Activated naive CD4-positive, alpha-beta T cell treated with anti-CD3 and anti-CD28 coated beads, Interleukin-2, amount 50 U/mL, for 16 hours (primary cell): ENCODE results near the gene TBK1.
"Not testable (repeated sequence)": the region's sequence is repeated elsewhere in the genome, so short reads cannot be mapped to it uniquely, and the experiment has no call there.

Experiments used
- DNase-seq: peaks from one replicate; pipeline ENCODE4 v3.0.0-alpha.2; 2020

TBK1 gene

DNA sequence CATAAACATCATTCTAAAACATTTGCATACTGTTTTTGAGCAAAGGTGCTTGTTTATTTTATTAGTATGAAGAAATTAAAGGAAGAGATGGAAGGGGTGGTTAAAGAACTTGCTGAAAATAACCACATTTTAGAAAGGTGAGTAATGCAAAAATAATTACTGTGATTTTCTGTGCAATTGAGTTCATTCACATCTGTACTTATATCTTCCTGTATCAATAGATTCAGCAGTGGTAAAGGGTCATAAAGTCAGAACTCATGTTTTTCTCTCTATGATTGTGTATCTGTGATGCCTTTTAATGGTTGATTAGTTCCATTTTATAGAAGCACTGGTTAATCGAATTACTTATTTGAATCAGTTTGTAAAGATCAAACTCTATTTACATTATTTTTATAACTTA, 46.0 kb downstream of the TBK1 start:
- DNase-seq: no peak

DNA sequence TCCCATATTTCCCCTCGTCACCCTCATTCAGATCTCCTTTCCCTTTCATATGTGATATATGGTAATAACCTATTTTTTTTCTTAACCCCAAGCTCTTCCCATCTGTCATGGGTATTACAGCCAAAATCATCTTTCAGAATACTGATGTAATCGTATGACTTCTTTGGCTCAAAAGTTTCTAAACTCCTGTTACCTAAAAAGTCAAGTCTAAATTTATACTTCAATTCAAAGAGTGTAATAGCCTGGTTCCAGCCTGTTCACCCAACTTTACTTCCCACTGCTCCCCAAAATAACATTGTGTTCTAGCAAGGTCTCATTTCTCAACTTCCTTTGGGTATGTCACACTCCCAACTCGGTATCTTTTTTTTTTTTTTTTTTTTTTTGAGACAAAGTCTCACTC, 48.5 kb downstream of the TBK1 start:
- DNase-seq: no peak

DNA sequence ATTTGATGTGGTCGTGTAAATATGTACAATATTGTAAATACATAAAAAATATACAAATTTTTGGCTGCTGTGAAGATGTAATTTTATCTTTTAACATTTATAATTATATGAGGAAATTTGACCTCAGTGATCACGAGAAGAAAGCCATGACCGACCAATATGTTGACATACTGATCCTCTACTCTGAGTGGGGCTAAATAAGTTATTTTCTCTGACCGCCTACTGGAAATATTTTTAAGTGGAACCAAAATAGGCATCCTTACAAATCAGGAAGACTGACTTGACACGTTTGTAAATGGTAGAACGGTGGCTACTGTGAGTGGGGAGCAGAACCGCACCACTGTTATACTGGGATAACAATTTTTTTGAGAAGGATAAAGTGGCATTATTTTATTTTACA, 49.6 kb downstream of the TBK1 start:
- no peak for DNase-seq

DNA sequence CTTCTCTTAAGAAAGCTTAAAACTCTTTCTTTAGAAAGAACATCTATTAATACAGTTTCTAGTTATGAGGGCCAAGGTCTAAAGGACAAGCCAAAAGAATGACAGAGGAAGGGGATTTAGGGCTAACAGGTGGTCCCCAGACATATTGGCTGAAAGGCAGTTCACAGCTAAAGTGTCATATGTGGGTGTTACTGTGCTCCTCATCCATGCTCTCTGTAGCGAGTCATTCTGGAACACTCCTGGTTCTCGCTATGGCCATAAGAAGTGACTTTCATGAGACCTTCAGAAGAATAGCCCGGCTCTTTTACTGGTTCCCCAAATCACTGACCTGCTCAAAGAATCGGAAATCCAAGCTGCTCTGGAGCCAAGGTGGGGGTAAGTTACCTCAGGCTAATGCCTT, 55.0 kb downstream of the TBK1 start:
- no peak for DNase-seq

DNA sequence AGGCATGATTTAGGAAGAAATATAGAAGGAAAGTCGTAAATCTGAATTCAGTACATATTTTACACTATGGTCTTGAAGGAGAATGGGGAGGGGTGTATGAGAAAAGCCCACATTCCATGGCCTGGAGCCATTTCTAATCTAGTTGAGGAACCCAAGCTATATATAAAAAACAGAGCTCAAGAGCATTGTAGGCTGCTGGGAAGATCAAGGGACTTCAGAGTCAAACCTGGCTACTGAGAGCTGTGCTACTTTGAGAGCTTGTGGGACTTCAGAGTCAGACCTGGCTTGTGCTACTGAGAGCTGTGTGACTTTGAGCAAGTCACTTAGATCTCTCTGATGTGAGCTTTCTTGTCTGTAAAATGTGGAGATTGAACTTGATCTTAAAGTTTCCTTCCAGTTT, 58.7 kb downstream of the TBK1 start:
- DNase-seq: no peak

DNA sequence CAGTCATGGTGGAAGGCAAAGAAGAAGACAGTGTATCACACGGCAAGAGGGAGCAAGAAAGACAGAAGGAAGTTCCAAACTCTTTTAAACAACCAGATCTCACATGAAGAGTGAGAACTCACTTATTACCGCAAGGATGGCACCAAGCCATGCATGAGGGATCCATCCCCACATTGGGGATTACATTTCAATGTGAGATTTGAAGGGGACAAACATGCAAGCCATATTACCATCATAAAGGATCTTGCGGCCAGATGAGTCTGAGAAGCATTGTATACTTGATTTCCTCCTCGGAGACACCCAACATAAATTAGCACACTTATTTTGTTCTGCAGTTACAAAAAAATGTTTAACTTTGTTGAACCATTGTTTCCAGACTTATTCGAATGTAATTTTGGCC, 66.5 kb downstream of the TBK1 start:
- no peak for DNase-seq

DNA sequence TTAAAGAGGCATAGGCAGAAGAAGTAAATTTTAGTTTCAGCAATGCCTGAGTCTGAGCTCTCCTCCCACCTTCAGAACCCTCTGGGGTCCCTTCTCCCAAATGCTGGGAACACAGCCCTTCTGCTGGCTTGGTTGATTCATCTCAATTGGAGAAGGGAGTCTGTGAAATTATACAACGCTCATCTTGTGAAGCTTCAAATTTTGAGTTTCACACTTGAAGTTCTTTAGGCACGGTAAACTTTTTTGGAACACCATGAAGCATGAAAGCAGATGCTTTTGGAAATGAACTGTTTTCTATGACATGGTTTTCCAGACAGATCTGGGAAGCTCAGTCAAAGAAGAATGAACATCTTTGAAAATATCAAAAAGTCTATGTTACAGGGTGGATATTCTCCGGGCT, 69.9 kb downstream of the TBK1 start:
- DNase-seq: no peak

DNA sequence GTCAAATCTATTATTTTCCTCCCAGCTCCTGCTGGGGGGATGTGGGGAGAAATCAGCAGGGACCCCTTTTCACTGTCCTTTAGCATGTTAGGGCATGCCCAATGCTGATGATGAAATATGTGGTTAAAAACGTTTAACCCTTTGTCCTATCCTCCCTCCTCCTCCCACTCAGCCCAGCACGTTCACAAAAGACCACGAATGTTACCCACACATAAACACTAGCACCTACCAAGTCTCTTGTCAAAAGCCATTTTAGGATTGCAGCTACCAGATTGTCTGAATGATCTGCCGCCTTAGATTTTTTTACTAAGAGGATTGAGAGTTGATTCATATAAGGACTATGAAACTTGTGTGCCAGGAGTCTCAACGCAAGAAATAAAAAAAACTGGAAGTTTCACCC, 70.4 kb downstream of the TBK1 start:
- DNase-seq: no peak

DNA sequence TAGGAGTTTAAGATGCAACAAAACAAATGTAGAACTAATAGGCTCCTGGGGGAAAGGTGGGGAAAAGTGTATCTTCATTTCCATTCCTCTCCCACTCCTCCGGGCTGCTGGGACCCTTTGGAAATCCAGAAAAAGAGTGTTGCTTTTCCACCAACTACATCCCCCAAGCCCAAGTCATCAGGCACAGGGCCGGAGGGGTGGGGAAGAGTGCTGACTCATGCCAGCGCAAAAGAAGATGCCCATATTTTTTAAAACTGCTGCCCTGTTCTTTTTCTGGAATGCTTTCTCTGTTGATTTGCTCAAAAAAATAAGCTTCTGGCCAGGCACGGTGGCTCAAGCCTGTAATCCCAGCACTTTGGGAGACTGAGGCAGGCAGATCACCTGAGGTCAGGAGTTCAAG, 70.9 kb downstream of the TBK1 start:
- no peak for DNase-seq

DNA sequence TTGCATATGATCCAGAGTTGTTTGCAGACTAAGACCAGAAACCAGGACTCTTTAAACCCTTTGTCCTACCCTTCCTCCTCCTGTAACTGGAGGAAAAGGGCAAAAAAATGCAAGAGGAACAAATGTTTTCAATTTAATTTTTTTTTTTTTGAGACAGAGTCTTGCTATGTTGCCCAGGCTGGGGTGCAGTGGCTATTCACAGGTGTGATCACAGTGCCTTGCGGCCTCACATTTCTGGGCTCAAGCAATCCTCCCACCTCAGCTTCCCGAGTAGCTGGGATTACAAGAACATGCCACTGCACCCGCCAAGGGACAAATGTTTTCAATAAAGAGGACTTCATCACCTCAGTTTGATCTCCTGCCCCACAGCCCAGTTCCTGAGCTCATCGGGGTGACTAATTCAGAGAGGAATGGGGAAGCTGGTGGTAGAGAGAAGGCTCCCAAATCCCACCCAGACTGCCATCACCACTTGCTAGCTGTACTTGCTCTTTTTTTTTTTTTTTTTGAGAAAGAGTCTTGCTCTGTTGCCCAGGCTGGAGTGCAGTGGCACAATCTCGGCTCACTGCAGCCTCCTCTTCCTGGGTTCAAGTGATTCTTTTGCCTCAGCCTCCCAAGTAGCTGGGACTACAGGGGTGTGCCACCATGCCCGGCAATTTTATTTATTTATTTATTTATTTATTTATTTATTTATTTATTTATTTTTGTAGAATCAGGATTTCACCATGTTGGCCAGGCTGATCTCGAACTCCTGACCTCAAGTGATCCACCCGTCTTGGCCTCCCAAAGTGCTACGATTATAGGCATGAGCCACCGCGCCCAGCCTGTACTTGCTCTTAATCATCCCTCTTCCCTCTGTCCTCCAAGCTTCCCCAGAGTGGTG, 71.9 kb downstream of the TBK1 start:
- not testable (repeated sequence) for DNase-seq

DNA sequence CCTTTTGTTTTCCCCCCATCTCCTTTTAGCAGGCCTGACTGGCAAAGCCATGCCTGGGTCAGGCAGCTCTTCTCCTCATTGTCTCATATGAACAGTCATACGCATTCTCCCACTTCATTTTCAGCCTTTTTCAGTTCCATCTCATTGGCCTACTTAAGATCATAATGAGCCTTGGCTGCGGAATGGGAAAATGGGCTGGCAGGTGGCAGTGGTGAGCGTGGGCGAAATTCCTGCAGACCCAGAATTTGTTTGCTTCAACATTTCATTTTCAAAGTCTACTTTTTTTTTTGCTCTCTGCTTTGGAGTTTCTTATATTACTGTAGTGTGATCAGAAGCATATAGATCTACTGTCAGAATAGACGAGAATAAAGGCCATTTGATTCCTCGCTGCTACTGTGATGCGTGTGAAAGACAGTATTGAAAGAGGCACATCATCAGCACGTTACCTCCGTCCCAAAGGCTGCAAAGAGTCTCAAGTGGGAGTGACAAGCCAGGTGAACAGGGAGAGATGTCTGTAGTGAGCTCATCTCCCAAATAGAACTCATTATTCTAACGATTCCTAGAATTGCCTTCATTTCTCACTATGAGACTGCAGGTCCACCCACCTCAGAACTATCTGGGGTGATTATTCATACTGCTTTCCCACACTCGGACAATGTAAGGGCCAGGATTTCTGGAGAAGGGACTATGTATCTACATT, 73.7 kb downstream of the TBK1 start:
- DNase-seq: no peak

DNA sequence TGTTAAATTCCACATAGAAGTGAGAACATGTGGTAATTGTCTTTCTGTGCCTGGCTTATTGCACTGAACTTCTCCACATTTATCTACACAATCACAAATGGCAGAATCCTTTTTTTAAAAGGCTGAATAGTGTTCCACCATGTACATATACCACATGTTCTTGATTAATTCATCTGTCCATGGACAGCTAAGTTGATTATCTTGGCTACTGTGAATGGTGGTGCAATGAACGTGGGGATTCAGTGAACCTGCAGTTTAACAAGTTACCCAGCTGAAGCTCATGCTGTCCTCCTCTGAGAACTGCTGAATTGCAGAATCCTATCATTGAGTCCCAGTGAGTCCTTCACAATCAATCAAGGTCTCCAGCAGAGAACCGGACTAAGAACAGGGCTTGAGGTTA, 74.9 kb downstream of the TBK1 start:
- no peak for DNase-seq

DNA sequence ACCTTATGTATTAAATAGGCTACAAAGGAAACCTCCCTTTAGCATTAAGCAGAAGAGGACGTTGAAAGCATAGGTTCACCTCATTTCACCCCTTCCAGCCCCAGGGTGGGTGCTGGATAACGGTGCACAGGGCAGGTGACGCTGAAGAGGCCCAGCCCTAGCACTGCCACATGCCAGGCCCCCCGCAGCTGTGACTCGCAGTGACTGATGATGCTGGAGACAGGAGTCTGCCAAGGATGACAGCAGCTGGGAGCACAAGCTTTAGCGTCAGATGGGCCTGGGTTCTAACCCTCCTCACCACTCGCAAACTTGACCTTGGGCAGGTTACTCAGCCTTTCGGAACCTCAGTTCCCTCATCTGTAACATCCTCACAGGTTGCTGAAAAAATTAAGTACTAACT, 76.7 kb downstream of the TBK1 start:
- DNase-seq: no peak

DNA sequence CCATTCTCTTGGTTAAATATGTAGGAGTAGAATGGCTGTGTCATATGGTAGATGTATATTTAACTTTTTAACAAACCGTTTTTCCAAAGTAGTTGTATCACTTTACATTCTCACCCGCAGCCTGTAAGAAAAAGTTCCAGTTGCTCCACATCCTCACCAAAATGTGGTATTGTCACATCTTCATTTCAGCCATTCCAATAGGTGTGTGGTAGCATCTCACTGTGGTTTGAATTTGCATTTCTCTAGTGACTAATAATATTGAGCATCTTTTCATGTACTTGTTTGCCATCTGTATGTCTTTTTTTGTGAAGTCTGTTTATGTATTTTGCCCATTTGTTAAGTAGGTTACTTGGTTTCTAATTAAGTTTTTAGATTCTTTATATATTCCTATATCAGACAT, 78.6 kb downstream of the TBK1 start:
- DNase-seq: no peak

DNA sequence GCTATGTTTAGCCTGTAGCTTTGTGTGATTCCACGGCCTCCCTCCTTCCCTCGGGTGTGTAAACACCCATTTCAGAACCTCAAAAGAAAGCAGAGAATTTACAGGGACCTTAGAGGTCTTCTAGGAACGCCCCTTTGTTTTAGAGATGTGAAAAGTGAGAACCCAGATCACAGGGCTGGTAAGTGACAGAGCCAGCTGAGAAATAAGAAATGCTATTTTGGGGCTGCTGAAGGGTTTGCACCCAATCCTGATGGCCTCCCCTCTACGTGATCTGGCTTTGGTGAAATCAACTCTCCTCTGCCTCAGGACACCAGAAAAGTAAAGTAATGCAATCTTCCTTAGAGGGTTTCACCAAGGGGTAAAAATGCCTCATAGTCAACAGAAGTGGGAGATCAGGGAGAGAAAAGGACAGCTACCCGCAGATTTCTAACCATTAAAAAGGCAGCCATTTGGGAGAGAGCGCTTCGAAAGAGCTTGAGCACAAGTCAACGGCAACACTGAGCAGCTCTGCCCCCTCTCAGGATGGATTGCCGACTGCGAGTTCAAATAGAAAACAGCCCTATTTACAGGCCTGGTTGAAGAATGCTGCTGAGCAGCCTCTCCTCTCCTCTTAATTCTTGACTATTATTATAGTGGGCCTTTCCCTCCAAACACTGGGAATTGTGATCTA, 79.9 kb downstream of the TBK1 start:
- no peak for DNase-seq

DNA sequence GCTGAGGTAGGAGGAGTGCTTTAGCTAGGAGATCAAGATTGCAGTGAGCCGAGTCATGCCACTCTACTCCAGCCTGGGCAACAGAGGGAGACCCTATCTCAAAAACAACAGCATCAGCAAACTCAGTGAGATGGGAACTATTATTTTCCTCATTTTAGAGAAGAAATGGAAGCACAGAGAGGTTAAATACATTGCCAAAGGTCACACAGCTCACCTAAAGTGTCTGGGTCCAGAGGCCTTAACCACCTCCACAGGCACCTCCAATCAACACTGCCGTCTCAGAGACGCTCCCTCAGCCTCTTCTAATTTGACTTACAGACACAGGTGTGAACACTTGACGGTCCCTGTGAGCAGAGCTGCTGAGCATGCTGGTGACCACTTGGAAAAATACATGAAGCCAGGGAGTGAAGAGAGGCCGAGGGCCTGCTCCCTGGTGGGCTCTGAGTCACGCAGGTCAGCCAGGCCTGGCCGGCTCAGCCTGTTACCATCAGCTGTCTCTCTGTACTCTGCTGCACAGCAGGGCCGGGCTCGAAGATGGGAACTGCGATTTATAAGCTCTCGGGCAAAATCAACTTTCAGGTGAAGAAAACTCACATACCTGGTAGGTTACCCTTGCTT, 80.9 kb downstream of the TBK1 start:
- DNase-seq: no peak

DNA sequence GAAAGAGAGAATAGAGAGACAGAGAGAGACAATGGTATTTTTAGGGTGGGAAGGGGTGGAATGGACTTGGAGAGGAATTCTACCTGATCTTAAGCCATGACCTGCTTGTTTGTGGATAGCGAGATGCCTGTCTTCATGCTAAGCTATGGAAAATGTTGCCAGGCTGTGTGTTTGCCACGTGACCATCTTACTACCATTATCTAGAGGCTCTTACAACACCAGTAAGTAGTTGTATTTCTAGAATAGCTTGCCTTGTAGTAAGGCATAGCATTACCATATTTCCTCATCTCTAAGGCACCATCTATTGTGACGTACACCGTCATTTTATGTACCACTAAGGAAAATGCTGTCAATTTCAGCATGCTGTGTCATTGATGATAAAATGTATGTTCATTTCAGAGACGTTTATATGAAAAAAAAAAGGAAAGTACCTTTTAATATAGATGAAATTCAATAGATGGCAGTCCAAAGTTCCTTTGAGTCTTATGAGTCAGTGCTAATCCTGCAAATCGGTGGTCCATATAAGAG, 82.8 kb downstream of the TBK1 start:
- no peak for DNase-seq

DNA sequence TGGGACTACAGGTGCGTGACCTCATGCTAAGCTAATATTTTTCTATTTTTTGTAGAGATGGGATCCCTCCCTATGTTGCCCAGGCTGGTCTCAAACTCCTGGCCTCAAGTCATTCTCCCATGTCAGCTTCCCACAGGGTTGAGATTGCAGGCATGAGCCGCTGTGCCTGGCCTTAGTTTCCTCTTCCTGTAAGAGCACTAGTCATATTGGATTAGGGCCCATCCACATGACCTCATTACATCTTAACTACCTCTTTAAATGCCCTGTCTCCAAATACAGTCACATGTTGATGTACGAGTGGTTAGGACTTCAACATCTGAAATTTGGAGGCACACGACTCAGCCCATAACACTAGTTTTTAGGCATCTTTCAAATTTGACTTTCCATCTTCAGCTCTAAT, 86.2 kb downstream of the TBK1 start:
- no peak for DNase-seq

DNA sequence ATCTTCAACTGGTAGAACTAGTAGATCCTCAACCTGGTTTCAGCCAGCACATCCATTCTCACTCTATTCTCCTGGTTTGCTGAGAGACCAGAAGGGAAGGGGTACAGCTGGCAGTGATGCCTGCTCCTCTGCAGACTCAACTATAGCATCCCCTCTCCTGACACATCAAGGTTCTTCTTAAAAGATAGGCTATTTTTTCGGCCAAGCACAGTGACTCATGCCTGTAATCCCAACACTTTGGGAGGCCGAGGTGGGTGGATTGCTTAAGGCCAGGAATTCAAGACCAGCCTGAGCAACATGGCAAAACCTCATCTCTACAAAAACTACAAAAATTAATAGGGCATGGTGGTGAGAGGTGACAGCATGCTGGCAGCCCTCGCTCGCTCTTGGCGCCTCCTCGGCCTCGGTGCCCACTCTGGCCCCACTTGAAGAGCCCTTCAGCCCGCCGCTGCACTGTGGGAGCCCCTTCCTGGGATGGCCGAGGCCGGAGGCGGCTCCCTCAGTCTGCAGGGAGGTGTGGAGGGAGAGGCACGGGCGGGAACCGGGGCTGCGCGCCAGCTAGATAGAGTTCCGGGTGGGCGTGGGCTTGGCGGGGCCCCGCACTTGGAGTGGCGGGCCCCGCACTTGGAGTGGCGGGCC, 90.6 kb downstream of the TBK1 start:
- DNase-seq: not testable (repeated sequence)

DNA sequence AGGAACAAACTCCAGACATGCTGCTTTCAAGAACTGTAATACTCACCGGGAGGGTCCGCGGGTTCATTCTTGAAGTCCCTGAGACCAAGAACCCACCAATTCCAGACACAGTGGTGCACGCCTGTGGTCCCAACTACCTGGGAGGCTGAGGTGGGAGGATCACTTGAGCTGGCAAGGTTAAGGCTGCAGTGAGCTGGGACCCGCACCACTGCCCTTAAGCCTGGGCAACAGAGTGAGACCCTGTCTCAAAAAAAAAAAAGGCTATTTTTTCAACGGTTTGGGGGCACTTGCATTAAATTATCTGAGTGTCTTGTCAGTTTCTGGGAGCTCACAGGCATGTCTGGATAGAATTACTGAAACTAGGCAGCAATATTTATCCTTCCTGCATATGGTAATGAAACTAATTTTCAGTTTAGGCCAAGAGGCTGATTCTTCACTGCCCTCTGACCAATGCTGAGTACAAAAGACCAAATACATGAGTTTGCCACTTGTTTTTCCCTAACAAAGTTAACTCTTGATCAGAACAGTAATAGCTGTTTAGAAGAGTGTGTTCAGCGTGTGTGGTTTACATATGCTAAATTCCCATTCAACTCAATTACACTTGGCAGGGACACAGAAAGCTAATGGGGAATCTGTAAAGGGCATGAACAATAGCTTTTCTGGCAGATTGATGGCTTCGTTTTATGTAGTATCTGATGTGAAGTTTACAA, 92.6 kb downstream of the TBK1 start:
- no peak for DNase-seq

DNA sequence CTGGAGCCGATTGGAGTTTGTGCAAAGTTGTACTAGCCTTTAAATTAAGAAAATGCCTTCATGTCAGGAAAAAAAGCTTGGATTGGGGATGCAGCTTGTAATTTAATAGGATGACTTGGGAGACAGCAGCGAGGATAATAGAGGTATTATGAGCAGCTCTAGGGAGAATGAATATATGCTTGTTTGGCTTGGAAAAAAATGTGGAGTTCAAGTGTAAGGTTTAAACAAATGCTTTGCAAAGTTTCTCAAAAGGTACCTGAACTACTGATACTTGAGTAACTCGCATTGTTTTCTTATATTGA, 93.1 kb downstream of the TBK1 start:
- no peak for DNase-seq

DNA sequence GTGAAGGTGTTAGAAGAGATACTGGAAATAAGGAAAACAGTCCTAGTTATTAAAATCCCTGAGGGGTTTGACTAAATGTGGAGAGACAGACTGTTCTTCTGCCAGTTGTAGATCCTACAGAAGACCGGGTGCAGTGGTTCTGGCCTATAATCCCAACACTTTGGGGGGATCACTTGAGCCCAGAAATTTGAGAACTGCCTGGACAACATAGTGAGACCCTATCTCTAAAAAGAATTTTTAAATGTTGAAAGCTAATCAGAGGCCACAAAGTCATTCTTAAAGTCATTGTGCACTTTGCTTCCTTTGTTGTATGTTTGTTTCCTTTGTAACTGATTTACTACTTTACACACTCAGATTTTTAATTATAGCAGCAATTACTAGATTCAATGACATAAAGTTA, 97.2 kb downstream of the TBK1 start:
- DNase-seq: no peak
